ENCODE data around the gene PTMS.

Gene PTMS

DNA sequence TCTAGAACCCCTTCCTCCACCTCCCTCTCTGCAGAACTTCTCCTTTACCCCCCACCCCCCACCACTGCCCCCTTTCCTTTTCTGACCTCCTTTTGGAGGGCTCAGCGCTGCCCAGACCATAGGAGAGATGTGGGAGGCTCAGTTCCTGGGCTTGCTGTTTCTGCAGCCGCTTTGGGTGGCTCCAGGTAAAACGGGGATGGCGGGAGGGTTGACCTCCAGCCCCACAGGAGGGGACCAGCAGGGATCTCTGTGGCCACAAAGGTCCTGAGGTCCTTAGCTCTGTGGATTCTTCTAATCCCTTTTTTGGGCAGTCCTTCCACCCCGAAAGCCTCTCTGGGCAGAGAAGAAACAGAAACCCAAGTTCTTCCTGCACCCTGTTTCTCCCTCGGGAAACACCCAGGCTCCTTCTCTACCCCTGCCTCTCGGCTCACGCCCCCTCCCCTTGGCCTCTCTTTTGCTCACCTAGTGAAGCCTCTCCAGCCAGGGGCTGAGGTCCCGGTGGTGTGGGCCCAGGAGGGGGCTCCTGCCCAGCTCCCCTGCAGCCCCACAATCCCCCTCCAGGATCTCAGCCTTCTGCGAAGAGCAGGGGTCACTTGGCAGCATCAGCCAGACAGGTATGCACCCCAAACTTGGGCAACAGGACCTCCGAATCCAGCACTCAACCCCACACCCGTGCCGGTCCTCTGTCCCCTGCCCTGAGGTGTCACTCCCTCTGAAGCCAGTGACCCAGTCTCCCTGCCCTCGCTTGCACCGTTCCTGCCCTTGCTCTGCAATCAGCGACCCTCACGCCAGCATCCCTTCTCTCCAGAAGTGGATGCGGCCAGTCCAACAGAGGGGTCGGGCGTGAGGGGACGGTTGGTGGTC is 6.8 kb downstream of the PTMS start:
- DNase-seq = no peak

GRCh38 chr12:6773590-6774351 is 7.6 kb downstream of the PTMS start:
- no peak for DNase-seq

GRCh38 chr12:6774499-6775062 is 8.4 kb downstream of the PTMS start:
- DNase-seq = no peak

DNA sequence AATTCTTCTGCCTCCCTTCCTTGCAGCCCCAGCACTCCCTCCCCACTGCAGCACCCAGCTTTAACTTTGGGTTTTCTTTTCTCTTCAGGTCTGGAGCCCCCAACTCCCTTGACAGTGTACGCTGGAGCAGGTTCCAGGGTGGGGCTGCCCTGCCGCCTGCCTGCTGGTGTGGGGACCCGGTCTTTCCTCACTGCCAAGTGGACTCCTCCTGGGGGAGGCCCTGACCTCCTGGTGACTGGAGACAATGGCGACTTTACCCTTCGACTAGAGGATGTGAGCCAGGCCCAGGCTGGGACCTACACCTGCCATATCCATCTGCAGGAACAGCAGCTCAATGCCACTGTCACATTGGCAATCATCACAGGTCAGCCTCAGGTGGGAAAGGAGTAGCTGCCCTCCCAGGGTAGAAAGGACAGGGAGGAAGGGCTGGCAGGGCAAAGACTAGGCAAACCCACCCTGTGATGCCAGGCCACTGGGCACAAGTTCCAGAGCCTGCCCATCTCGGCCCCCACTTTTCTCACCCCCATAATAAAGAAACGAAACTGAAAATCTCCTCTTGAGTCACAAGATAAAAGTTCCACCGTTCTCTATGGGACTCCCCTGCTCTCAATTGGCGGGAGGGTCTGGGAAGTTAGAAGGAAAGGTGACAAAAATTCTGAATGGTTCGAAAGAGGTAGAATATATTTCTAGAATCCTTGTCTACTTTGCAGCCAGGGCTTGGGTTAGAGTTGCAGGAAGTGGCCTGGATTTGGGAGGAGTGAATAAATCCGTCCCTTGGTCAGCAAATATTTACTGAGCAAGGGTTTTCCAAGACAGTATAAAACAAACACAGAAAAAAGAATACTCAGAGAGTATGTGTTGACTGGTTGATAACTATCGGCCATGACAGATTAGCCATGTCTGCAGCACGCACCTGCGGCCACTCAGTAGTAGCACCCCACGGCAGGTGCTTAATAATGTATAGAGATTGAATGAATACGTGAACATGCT is 9.3 kb downstream of the PTMS start:
- no peak for DNase-seq

- DNase-seq = no peak
These were observed 11.2 kb downstream of the PTMS start for GRCh38 chr12:6777386-6777785.

- DNase-seq = no peak
These were observed 12.0 kb downstream of the PTMS start for GRCh38 chr12:6778217-6778573.

DNA sequence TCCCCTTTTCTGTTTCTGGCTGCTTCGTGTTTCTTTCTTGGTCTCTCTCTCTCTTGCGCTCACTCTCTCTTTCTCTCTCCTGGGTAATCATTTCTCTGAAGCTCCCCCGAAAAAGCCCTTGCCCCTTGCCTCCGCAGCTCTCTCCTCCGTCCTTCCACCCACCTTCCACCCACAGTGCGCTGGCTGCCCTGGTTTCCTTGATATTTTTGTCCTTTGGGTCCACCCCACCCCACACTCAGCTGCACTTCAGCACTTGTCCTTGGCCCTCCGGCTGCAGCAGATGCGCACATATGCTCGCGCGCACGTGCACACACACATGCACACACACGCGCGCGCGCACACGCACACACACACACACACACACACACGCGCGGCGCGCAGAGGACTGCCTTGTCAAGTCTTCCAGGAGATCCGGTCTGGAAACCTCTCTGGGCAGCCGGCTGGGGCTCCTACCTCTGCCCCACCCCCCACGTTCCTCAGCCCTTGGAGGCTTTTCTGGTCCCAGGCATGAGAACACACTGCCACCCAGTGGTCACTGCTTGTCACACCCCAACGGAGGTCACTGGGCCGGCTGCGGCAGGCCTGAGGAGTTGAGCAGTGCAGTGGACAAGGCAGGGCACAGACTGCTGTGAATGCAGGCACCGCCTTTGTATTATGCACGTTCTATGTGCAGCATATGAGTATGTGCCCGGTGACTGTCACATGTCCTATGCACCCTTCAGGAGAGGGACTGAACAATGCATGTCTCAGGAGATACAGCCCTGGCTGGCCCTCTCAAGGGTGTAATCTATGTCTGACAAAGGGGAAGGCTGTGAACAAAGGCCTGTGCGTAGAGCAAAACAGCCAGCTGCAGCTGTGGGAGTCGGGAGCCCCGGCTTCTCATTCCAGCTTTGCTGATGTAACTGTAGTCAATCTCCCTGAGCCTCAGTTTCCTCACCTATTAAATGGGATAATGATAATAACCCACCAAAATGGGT is 12.7 kb downstream of the PTMS start:
- peak; percentile 95 to 96 for DNase-seq

DNA sequence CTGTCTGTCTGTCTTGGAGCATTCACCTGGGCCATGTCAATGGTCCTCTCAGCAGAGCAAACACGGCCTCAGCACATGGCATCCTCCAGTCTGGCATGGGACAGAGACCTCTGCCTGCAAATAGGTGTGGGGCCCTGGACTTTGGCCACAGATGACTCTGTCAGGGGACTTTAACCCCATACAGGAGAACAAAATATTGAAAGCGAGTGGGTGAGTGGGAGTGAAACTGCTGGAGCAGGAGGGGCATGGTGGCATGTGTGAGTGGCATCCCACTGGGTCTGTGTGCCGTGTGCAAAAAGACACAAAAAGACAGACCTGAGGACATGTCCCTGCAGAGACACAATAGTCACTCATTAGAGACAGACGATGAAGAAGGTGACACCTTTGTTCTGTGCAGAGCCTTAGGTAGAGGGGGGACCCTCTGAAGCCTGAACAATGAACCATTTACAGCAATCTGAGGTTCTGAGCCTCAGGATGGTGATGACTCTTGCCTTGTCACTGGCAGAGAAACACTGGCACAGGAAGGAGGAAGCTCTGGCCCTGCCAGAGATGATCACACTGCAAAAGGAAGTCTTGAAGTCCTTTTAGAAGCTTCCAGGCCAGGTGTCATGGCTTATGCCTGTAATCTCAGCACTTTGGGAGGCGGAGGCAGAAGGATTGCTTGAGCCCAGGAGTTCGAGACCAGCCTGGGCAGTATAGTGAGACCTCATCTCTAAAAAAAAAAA is 13.7 kb downstream of the PTMS start:
- DNase-seq = no peak

- DNase-seq = no peak
These were observed 14.4 kb downstream of the PTMS start for GRCh38 chr12:6780573-6780972.

DNA sequence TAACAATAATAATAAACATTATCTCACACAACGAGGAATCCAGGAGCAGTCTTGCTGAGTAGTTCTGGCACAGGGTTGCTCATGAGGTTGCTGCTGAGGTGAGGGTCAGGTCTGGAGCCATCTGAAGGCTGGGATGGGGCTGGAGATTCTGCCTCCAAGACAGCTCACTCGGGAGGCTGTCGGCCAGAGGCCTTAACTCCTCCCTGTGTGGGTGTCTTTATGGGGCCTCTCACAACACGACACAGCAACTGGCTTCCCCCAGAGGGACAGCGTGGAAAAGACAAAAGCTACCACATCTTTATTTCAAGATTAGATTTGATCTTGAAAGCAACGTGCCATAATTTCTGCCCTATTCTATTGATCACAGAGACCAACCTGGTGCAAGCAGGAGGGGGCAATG is 16.0 kb downstream of the PTMS start:
- DNase-seq = no peak

- DNase-seq = no peak
These were observed 16.8 kb downstream of the PTMS start for GRCh38 chr12:6782850-6783566.

- DNase-seq = no peak
These were observed 17.7 kb downstream of the PTMS start for GRCh38 chr12:6783828-6784227.

- no peak for DNase-seq
These were observed 18.1 kb downstream of the PTMS start for GRCh38 chr12:6784296-6784695.

- DNase-seq = no peak
These were observed 18.6 kb downstream of the PTMS start for GRCh38 chr12:6784761-6785160.

DNA sequence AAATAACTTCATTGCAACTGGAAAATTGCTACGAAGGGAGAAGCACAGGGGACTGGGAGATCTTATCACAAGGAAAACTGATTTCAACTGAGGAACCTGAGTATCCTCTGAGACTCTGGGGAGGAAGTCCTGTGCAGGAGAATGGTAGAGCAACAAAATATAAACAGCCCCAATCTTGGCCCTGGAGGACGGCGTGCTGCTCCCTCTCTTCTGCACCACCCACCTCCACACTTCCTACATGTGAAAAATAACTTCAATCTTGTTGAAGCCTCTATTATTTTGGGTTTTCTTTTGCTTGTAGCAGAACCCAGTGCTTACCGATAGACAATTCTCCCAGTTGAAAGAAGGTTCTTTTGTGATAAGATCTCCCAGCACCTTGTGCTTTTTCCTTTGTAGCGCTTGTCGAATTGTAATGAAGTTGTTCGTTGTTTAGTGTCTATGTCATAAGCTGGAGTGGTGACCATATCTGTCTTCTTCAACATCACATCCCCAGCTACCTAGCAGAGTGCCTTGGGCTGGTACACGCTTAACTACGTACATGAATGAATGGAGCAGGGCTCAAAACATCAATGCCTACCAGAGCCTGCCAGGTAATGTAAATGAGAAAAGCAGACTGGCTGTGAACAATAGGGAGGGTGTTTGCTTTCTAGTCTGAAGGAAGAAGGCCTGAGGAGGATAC is 20.4 kb downstream of the PTMS start:
- no peak for DNase-seq

DNA sequence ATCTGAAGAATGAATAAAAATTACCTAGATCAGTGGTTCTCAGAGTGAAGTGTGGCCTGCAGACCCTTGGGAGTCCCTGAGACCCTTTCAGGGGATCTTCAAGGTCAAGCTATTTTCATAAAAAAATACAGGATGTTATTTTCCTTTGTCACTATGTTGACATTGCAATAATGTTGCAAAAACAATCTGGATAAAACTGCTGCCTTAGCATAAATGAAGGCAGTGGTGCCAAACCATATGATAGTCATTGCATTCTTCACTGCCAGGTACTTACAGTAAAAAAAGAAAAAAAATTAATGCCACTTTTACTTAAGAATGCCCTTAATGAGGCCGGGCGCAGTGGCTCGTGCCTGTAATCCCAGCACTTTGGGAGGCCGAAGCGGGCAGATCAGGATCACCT is 21.1 kb downstream of the PTMS start:
- DNase-seq = no peak

GRCh38 chr12:6788972-6789924 is 23.1 kb downstream of the PTMS start, which contains the start of gene CD4:
TSS of gene CD4 (plus strand) at chr12:6789528. CDS start at chr12:6800139, 10,611 bp downstream.
- no peak for DNase-seq

DNA sequence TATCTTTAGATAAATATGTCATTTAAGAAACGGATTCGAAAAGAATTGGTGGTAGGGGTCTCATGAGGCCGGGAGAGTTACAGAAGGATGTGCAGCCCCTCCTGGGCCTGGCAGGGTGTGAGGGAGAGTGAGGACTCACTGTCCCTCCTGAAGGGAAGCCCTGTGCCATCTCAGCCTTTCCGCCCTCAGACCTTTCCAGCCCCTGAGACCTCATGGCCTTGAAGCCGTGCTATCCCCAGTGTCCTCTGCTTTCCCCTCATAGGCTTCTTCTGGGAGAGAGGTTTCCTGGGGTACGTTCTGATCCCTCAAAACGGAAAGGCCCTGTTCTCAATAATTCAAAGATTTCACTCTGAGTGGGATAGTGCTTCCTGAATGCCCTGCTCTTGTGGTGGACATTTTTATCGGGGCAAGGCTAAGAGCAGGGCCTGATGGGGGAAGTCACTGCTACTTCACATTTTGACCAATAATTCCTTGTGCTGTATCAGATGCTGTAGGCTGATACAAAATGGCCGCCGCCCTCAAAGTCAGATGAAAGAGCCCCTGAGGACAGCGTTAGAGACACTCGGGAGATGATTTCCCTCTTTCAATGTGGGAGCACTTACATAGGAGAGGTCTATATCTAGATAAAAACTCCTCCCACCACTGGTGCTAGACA is 24.5 kb downstream of the PTMS start:
- DNase-seq = no peak

Measured in NCI-H446 (cell line).